NK-92 treated with Interleukin-12 subunit alpha and Interleukin-12 subunit beta, amount 100 ng/mL, for 24 hours (cell line): Measurements from ENCODE around the gene PSD2.

Experiments used
- DNase-seq: peaks from one replicate; lab custom pipeline; 2025; lab: John Stamatoyannopoulos, UW

The PSD2 gene

DNA sequence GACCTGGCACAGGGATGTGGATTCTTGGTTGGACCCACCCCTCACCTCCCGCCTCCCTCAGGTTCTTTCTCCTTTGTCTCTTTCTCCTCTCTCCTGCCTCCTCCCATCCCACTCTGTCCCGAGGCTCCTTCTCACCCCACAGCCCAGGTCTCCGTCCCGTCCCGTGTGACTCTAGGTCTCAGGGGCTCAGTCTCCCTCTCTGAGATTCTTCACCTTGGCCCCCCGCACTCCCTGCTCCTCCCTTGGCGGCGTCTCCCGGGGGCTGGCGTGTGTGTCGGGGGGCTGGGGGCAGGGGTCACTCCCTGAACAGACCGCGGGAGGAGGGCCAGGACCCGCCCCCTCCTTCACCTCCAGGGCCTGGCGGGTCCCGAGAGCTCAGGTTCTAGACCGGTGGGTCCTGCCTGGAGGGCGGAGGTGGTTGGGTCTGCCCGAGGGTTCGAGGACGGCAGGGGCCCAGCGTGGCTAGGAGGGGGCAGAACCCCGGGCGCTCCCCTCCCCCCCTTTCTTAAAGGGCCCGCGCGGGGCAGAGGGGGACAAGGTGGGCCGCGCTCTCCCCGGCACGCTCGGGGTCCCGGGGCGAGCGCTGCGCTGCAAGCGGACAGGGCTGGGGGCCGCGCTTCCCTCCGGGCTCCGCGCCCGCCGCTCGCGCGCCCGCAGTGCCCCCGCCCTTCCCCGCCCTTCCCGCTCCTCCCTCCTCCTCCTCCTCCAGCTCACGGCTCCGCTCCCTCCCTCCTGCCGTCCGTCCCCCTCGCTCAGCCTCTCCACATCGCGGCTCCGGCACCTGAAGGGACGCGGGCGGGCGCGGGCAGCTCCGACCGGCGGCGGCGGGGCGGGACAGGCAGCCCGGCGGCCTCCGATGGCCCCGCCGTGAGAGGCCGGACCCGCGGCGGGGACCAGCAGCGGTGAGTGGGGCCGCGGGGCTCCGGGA lies at the start of gene PSD2:
Gene PSD2, plus strand, starts transcription at position 735 of the 928 bp plus-strand sequence. CDS start 13,633 bp downstream, outside the sequence.
- no peak for DNase-seq

DNA sequence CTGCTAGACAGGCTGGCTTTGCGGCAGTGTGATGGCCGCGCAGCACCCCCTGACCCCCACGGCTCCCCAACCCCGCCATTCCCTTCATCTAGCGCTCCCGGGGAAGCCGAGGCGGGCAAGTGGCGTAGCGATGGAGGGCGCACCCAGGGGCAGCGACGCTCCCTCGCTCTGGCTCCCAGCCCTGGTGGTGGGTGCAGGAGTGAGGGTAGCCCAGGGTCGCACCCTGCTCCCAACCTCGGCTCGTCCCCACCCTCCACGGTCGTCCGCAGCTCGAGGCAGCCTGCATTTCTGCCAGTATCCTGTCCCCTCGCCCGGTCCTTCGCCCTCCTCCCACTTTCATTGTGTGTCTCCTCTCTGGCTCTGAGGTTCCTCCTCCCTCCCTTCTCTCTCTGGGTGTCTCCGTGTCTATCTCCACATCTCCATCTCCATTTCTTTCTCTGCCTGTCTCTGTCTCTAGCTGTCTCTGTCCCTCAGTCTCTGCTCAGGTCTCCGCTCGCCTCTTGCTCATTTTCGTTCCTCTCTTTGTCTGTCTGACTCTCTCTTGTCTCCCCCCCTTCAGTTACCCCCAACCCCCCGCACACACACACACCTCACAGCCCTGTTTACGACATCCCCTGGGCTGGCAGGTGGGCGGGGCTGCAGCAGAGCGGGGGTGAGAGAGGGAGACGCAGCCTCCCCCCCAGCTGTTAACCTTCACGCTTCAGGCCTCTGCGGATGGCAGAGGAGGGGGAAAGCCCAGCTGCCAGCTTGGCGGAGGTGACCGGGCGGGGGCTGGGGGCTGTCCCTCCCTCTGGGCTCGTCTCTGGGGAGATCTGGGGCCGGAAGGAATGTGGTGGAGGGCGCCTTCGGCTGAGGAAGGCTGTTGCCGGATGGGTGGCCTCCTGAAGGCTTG lies 48.7 kb upstream of the PSD2 start:
- DNase-seq: peak; percentile 88

DNA sequence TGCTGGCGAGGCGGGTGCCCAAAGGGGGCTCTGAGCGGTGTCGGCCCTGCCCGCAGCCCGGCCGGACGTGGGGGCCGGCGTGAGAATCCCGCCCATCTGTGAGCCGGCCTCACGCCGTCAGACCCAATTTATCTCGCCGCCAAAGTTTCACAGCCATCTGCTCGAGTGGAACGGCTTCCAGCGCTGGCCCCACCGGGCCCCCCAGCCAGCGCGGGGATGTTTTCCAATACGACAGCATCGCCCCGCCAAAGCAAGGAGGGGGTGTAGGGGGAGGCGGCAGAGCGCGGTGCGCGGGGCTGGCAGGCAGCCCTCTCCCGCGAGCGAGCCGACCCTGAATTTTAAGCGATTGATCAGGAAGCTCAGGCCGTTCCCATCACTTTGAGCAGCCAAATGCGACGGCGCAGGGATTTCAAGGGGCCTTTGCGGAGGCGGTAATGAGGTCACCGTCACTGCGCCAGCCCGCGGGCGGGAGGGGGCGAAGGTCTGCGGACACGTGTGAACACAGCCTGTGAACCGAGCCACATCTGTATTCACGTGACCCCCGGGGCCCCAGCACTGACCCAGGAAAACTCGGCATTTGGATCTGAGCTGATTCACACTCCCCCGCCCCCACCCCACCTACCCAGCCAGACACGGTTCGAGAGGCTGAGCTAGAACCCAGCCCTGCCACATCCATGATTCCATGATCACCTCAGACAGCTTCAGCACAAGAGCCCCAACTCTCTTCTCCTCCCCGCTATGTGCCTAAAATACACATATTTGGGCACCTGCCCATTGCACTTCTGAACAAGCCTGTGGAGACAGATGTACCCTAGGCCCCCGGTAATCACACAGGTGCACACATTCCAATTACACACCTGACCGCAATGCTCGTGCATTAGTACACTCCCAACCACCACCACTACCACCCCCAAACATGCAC lies 47.8 kb upstream of the PSD2 start:
- peak; percentile 76 for DNase-seq

DNA sequence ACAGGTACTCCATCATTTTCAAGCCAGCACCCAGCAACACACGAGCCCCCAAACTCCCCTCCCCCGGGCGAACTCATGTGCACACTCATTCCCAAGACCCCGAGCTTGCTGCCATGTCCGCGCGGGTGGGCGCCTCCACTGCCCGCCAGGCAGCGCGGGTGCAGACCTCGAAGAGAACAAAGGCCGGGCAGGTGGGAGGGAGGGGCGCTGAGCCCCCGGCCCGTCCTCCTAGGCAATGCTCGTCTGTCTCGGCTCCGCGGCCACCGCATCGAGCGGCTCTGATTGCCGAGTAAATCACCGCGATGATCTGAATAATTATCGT lies 47.1 kb upstream of the PSD2 start:
- DNase-seq: no peak

GRCh38 chr5:139749242-139749641 lies 46.4 kb upstream of the PSD2 start:
- no peak for DNase-seq

DNA sequence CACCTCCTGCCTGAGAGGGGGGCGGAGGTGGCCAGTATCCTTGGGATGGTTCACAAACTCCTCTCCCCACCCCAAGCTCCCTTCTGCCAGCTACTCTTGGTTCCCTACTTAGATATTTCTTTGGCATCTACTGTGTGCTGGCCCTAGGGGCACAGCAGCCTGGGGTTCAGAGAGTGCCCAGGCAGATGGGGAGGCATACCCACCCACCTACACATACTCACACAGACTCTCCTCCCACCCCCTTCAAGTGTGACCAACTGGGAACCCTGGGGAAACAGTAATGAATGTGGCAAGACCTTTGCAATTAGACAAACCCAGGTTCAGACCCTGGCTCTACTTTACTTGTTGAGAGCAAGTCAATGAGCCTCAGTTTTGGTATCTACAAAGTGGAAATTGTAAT lies 44.4 kb upstream of the PSD2 start:
- no peak for DNase-seq

DNA sequence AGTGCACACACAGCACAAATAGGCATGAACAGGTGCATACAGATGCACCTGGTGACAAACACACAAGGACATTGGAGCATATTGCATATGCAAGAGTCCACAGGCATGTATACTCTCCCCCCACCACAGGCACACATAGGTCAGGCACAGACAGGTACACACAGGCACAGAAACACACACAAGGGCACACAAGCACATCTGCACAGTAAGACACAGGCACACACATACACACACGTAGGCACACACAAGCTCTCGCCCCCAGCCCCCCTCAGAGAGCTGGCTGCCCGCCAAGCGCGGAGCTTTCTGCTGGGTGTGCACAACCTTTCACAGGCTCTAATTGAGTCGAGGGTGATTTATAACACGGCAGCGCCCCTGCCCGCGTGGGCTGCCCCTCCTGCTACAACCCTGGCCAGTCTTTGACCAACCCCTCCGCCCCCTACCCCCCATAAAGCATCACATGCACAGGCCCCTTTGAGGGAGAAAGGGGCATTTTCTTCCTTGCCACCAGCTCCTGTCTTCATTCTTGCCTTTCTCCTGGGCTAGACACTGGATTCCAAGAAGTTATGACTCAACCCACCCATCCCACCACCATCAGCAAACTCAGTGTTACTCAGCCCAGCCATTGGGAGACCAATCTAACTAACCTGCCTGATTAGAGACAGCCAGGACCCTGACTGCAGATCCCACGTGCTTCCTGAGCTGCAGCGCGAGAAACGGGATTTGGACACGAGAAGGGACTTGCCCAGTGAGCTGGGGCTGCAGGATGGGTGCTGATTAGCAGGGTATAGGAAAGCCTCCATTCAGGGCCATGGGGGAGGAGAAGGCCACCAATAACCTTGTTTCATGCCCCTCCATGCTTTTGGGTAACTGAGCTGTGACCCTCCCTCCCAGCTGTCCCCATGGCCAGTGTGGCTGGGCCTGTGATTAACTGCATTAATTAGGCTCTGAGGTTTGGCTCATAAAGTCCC lies 42.8 kb upstream of the PSD2 start:
- no peak for DNase-seq

DNA sequence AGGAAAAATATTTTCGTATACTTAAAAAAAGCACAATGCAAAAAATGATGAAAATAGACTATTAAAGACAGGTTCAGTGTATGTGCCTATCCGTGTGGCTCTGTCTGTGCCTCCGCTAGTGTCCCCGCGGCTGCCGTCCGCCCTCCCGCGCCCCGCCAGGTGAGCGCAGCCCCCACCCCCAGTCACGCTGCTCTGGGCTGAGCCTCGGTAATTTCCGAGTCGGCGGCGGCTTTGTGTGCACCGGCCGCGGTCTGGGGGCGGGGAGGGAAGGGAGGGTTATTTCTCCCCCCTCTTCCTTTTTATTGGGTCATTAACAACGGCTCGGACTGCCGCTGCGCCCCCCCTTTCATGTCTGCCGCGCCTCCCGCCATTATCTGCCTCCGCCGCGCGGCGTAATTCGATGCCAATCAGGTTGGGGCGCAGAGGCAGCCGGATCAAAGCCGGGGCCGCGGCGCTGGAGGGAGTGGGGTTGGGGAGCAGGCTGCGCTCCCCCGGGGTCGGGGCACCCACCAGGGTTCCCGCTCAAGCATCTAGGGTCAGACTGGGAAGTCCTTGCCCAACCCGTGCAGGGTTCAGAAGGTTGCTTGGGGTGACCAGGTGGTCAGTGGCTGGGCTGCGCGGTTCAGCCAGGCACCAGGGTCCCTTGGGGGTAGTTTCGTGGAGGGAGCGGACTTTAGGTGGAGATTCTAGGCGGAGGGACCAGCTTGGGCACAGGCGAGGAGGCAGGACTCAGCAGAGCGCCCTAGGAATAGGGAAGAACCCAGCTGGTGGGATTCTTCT lies 39.5 kb upstream of the PSD2 start:
- no peak for DNase-seq

DNA sequence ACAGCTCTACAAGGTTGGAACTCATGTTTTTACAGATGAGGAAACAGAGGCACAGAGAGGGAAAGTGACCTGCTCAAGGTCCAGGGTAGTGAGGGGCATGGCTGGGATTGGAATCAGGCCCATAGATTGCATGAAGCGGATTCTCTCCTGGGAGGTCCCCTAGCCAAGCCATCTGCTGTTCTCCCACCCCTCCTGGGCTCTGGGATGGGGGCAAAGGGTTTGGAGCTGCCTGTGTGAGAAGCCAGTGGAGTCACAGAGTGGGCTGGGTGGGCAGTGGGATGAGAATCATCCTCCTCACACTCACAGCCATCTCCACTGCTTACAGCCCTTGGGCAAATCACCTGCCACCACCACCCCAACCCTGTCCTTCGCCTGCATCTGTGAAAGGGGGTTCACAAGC lies 38.6 kb upstream of the PSD2 start:
- DNase-seq: no peak

DNA sequence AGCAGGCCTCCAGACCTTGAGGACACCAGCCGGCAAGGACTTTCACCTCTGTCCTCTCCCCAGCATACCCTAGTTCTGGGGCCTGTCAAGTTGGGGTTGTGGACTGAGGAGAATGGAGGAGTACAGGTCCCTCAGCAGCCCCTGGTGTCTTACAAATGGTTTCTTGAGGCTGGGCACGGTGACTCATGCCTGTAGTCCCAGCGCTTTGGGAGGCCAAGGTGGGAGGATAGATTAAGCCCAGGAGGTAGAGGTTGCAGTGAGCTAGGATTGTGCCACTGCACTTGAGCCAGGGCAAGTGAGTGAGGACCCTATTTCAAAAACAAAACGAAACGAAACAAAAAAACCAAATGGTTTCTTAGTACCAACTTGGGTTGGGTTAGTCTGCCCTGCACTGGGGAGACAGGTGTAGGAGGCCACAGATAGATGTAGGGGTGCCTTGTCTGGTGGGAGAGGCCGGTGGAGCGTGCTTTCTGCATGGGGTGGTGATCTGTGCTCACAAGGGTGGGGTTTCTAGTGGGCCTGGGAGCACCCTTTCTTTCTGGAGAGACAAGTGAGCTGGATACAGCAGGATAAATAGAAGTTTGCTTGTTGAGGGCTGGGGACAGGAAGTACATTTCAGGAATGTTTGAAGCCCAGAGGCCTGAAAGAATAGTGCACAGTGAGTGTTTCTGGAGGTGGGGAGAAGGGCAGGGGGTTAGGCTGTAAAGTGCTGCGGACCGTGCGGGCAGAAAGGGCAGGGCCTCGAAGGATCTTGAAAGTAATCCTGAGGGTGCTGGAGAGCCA lies 37.7 kb upstream of the PSD2 start:
- no peak for DNase-seq

DNA sequence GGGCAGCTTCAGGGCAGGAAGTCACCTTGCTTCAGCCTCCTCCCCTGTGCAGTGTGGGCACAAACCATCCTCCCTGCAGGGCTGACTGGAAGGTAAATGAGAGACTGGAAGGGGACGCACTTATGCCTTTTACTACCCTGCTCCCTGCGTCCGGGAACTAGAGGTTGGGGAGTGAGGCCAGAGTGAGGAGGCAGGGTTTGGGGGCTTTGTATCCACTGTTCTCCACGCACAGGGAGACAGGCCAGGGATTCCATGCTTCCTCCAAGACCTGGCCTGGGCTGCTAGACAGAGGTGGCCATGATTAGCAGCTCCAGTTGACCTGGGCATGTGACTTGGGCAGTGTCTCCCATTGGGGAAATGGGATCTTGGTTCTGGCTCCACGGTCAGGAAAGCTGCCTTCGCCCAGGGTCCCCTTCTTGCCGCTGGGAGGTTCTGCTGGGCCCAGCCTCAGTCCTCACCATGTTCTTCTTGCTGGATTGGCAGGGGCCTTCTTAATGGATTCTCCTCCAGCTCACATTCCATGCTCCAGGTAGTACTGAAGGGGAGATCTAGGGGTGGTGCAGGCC lies 37.0 kb upstream of the PSD2 start:
- DNase-seq: no peak

DNA sequence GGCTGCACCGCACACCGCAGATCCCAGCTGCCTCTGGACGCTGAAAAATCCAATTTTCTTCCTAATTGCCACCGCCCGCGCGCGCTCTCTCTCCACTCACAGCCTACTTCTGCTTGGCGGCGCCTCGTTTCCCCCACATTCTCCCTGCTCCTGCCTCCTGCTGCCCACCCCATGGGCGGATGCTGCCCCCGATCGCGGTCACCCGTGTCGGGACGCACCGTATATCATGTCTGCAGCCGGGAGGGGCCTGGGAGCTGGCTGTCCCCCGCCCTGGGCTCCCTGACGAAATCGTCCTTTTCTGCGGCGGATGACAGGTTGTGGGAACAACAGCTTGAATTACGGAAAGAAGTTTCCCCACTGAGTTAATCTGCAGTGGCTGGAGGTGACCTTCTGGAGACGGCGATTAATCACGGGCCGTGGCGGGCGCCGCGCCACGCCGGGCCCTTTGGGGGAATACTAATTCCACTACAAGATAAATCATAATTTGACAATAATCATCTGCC lies 36.3 kb upstream of the PSD2 start:
- no peak for DNase-seq

- DNase-seq: no peak
Observed at GRCh38 chr5:139760066-139761056, 35.2 kb upstream of the PSD2 start.

DNA sequence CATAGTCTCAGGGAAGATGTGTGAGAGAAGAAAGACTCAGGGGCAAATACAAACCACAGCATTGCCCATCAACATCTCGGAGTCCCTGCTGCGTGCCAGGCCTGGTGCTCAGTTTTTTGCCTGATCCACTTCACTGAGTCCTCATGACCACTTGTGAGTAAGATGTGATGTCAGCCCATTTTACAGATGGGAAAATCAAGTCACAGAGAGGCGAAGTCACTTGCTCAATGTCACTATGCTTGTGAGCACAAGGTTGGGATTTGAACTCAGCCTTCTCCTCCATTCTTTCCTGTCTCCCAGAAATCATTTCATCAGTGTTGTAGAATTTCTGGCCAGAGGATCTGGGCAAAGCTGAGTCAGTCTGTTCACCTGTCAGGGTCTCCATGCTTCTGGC lies 34.6 kb upstream of the PSD2 start:
- no peak for DNase-seq

DNA sequence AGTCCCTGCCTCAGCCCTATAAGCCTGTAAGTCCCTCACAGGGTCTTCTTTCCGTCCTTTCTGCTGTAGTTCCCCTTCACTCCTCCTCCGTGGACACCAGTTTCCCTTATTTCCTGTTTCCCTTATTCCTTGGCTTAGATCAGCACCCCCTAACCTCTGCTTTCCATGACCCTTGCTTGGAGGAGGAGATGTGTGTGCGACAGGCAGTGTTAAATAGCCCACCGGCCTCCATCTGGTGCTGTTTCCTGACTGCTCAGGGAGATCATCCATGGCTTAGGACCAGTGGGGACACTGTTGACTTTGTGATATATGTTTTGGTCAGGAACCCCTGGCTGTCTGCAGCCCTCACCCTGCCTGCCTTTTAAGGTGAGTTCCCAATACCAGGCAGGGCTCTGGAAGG lies 34.1 kb upstream of the PSD2 start:
- no peak for DNase-seq

DNA sequence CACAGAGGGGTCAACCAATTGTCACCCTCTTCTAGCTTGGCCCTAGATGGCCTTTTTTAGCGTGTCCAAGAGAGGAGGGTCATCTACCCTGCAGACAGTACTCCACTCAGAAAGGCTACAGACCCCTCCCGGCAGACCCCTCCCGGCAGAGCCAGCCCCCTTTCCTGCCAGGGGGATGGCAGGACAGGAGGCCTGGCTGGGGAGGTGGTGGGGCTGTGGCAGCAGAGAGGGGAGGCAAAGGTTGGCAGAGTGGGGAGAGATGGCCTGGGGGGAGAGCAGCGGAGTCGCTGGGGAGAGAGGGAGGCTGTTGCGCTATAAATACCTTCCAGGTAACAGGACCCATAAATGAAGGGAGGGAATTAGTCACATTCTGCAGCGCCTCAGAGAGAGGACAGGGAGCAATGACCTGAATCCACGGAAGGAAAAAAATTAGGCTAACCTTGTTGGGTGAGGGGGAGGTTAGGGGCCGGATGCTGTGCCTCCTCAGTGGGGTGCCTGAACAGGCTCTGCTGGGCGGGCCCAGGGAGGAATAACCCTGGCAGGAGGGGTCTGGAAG lies 32.9 kb upstream of the PSD2 start:
- DNase-seq: no peak

GRCh38 chr5:139763280-139763929 lies 32.2 kb upstream of the PSD2 start:
- DNase-seq: no peak
